ENCODE measurements around the gene C17orf113.

DNA sequence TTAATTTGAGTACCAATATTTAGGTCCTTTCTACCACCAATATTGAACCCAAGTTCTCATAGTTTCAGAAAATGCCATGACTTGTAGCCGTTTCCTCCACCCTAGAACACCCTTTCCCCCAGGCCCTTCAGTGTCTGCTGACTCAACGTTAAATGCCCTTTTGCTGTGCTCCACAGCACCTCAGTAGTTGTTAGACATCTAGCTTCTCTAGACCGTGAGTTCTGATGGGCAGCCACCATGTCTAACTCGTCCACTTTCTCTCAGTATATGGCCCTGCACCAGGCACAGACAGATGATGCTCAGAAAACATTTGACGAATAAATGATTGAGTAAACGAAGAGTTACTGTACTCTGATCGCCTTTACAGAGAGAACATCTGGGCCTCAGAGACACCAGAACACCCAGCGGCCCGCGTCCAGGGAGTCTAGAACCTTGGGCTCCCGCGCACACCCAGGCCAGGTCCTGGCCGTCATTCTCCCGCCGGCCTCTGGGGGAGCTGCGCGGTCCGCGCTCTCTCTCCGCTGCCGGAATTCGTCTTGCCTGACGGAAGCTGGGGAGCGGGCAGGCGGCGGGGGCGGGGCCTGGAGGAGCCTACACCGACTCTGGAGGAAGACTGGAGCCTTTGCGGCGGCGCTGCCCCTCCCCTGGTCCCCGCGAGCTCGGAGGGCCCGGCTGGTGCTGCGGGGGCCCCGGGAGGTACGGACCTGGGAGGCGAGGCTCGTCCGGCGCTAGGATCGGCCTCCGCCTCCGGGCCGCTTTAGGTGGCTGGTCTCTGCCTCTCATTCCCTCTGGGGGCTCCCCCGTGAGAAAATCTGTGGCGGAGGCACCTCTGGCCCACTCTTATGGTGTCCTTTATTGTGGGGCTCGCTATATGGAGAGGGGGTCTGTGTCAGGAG, 30.6 kb downstream of the C17orf113 start, which contains the start of gene NKIRAS2:
- peak; percentile 88 for TF ChIP-seq CTCF (IDR thresholded peaks at IDR 0.05; ENCODE audit: low read depth, low read length, poor library complexity, severe bottlenecking)
- no peak for TF ChIP-seq EZH2phosphoT487 (IDR thresholded peaks at IDR 0.05; ENCODE audit: borderline replicate concordance, low read length)

All from DOHH2 (cell line).